ENCODE measurements around the gene NMBR. TPM values are rescaled to one million over a fixed set of nuclear protein-coding genes. Genes with fewer than 3 reads are reported as not detected.
"Not testable (repeated sequence)": the region's sequence is repeated elsewhere in the genome, so short reads cannot be mapped to it uniquely, and the experiment has no call there.

Gene NMBR
- not detected in 2 replicates for total RNA-seq (2014; rRNA removed; shearing (Covaris generic))

DNA sequence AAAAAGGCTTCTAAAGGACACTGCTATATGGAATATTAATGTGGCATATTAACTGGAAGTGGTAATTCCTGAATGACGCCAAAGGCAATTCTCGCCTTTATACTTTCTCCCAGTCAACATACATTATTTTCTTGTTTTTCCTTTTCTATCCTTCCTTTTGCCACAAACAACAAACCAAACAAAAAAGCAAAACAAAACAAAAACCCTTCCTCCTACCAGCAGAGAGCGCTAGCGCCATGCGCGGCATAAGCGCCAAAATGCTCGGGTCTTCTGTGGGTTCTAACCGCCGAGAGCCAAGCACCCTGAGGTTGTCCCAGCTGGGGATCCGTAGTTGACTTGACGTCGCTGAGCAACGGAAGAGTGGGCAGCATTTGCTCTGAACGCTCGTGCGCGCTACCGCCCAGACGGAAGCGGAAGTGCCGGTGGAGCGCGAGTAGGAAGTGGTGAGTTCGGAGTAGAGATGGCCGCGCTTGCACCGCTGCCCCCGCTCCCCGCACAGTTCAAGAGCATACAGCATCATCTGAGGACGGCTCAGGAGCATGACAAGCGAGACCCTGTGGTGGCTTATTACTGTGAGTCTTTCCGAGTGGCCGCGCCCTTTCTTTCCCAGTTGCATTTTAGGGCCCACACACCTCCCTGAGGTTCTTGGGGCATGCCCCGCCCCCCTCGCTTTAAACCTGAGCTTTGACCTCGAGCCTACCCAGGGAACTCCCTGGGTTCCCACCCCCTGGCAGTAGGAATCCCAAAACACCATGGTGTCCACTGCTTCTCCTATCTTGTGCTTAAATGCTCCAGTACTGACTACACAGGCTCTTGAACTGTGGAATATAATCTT, at the start of gene NMBR, which contains the start of gene VTA1:
NMBR (minus strand) TSS at position 295 of the 835 bp plus-strand sequence. CDS start 58,464 bp downstream, outside the sequence.
VTA1 (plus strand) TSS at position 436 of the 835 bp plus-strand sequence; CDS start at position 461, 25 bp downstream.
- DNase-seq (ENCODE audit: low spot score): peak; percentile 98

DNA sequence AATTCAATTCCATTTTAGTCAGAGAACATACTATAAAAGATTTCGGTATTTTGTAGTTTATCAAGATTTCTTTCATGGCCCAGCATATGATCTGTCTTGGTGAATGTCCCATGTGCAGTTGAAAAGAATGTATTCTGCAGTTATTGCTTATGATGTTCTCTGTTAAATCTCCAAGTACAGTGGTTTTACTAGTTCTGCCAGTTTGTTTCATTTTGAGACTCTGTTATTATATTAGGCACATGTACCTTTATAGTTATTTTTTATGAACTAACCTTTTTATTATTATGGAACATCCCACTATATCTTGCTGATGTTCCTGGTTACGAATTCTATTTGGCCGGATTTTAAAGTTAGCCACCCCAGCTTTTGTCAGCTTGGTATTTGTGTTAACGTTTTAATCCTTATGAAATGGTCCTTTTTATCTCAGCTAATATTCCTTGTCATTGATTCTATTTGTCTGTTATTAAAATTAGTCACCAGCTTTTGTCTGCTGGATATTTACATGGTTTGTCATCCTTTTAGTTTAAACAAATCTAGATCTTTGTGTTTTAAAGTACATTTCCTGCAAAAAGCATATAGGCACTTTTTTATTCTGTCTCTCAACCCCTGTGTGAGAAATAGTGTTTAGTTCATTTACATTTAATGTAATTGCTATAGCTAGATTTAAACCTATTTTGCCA, 49.1 kb upstream of the NMBR start:
- DNase-seq (ENCODE audit: low spot score): no peak

GRCh38 chr6:142193621-142194020, 46.7 kb upstream of the NMBR start:
- no peak for DNase-seq (ENCODE audit: low spot score)

- DNase-seq (ENCODE audit: low spot score): no peak
Observed at GRCh38 chr6:142192343-142192742, 45.4 kb upstream of the NMBR start.

GRCh38 chr6:142189057-142189456, 42.1 kb upstream of the NMBR start:
- no peak for DNase-seq (ENCODE audit: low spot score)

- not testable (repeated sequence) for DNase-seq (ENCODE audit: low spot score)
Observed at GRCh38 chr6:142188341-142188740, 41.4 kb upstream of the NMBR start.

GRCh38 chr6:142187209-142187608, 40.3 kb upstream of the NMBR start:
- DNase-seq (ENCODE audit: low spot score): no peak

- DNase-seq (ENCODE audit: low spot score): no peak
Observed at GRCh38 chr6:142185641-142186040, 38.7 kb upstream of the NMBR start.

GRCh38 chr6:142184307-142184706, 37.4 kb upstream of the NMBR start:
- DNase-seq (ENCODE audit: low spot score): no peak

- no peak for DNase-seq (ENCODE audit: low spot score)
Observed at GRCh38 chr6:142183351-142183750, 36.4 kb upstream of the NMBR start.

DNA sequence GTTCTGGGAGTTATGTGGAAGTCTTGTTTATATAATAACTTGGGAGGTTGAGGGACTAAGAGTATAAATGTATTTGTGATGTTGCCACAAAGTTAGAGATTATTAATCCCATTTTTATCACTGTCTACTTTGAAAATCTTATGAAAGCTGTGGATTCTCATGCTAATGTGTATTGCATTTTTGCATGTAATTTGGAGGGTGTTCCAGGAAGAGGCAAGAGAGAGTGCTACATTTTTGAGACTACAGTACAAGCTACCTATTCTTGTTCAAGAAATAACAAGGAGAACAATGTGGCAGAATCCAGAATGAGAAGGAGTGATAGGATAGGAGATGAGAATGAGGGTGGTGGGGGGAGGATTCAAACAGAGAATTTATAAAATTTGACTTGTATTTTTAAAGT, 35.1 kb upstream of the NMBR start:
- no peak for DNase-seq (ENCODE audit: low spot score)

DNA sequence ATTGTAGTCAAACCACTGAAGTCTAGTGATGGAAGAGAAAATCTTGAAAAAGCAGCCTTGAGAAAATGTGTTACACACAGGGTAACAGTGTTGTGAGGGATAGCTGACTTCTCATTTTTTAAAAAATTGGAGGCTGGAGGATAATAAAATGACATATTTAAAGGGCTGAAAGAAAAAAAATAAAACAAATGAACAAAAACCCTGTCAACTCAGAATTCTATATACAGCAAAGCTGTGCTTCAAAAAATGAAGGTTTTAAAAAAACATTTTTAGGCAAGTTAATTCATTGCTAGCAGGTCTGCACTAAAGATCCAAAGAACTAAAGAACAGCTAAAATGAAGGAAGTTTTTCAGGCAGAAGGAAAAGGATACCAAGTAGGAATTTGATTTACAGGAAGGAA, 31.2 kb upstream of the NMBR start:
- DNase-seq (ENCODE audit: low spot score): no peak

- no peak for DNase-seq (ENCODE audit: low spot score)
Observed at GRCh38 chr6:142174703-142175102, 27.8 kb upstream of the NMBR start.

GRCh38 chr6:142173980-142174379, 27.1 kb upstream of the NMBR start:
- DNase-seq (ENCODE audit: low spot score): no peak

DNA sequence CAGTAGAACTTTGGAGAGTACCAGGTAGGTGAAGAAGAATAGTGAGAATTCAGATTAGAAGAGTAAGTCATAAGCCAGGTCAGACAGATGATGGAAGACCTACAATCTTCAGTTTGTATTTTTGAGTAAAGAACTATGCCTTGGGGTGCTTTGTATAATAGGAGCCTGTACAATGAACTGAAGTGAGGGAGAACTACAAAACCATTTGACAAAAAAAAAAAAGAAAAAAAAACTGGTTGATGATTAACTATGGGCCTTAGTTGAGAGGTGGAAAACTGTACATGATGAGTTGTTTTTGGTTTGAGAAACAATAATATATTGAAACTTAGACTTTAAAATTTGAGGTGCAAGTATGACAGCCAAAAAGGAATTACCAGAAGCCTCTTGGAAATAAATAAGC, 25.8 kb upstream of the NMBR start:
- no peak for DNase-seq (ENCODE audit: low spot score)

- no peak for DNase-seq (ENCODE audit: low spot score)
Observed at GRCh38 chr6:142171351-142171750, 24.4 kb upstream of the NMBR start.

GRCh38 chr6:142167486-142167885, 20.6 kb upstream of the NMBR start:
- no peak for DNase-seq (ENCODE audit: low spot score)

DNA sequence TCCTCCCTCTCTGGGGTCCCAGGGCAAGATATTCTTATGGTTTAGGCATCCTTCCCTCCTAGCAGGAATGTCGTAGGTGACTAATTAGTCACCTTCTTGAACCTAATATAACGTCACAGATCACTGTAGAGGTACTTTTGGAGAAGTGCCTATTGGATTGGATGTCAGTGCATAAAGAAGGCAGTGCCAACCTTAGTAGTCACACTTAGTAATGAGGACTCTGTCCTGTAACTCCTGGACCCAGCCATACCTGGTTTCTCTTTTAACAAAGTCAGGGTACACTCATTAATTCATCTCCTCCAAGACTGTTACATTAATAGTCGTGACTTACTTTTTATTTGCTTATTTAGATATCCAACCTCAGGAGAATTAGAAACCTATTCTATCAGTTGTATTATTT, 20.1 kb upstream of the NMBR start:
- no peak for DNase-seq (ENCODE audit: low spot score)

DNA sequence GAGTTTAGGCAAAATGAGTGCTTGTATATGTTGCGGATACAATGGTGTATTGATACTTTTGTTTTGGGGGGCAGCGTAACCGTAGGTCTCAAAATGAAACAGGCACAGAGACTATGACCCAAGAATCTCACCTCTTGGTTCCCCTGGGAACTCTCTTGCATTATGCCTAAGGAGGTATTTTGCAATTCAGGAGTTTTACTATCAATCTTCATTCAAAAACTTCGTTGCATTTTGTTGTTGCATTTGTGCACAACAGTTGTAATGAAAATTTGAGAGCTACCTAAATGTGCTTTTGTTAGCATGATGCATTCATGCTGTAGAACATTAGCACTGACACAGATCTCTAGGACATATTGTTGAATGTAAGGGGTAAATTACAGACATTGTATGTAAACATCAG, 18.3 kb upstream of the NMBR start:
- no peak for DNase-seq (ENCODE audit: low spot score)

DNA sequence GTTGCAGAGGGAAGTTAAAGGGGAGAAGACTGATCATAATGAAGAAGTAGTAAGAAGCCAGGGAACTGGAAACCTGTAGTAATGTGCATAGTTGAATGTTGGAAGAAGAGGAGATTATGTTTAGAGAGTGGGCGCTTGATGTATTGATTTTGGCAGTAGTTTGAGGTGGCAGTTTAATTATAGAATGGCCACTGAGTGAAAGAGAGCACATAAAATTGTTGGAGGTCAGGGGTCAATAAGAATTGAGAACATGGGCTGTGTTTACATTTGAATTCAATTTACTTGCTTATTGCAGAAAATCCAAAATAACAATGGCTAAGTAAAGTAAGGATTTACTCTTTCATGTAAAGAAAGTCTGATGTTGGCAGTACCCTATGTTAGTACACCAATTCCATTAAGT, 15.9 kb upstream of the NMBR start:
- DNase-seq (ENCODE audit: low spot score): no peak

DNA sequence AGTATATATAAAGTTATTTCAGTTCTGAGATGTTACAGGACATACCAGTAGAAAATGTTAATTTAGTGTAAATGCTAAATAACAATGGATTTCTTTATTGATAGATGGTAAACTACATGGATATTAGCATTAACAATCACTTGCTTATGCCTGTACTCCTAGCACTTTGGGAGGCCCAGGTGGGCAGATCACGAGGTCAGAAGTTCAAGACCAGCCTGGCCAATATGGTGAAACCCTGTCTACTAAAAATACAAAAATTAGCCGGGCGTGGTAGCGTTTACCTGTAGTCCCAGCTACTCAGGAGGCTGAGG, 9.8 kb upstream of the NMBR start:
- not testable (repeated sequence) for DNase-seq (ENCODE audit: low spot score)

DNA sequence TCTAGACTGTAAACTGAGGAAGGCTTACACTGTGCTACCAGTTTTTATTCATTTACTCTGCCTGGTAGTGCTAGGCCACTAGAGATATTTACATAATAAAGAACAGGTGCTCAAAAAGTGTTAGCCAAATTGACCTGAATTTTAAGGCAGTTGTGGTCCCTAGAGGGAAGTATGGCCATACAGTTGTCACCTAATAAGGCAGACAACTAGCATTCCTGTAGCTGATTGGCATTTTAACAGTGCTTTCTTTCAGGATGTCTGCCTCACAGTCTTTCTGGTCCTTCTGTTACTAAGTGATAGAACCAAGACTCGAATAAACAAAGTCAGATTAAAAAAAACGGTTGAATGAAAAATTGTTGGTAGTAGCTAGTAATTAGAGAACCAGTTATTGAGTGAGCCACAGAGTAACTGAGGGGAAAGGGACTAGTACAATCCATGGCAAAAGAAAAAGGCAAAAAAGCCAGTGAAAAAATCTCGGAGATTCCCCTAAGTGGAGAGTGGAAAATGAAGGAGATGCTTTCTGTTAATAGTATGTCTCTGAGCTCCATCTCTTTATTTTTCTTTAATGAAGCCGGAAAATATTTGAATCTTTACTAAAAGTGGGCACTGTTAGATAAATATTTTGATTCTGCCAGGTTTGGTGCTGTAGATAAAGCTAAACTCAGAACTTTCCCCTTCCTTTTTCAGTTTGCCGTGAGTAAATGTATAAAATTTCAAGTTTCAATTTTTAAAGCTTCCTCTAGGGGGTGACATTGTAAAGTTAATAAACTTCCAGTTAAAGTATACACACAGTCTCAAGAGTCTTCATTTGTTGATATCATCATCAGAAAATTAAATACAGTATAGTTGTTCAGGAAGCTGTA, 9.2 kb upstream of the NMBR start:
- DNase-seq (ENCODE audit: low spot score): peak; percentile 3

Data from H4 (cell line).